HL-60 (cell line): Measurements from ENCODE around the gene SMCO2.

Experiments
- DNase-seq, 2 experiments: peaks; one replicate each; pipeline ENCODE4 v3.0.0-alpha.2; 2010 to 2020; ENCODE audit warnings: low read depth in 1 of 2, low spot score in 1 of 2
- H3K27ac ChIP-seq: fragments of 250-450 bp; sonication (Bioruptor Pico); replicated peaks from 2 replicates; pipeline ENCODE4 v1.5.1; 2020; ENCODE audit warnings: mild to moderate bottlenecking, moderate library complexity
- H3K27me3 ChIP-seq: fragments of 250-450 bp; sonication (Bioruptor Pico); 2 replicates; pipeline ENCODE4 v1.5.1; 2021; ENCODE audit warnings: mild to moderate bottlenecking, moderate library complexity; ENCODE audit not compliant: insufficient read depth, poor library complexity, severe bottlenecking
- H3K4me3 ChIP-seq: replicated peaks from 2 replicates; pipeline ENCODE4 v1.5.1; 2011; ENCODE audit warnings: mild to moderate bottlenecking, control low read depth, low read length; ENCODE audit not compliant: insufficient read depth
- CTCF ChIP-seq: IDR thresholded peaks from one replicate; pipeline ENCODE4 v1.5.1; 2011; ENCODE audit warnings: low read length, control low read depth, inconsistent platforms; ENCODE audit not compliant: insufficient read depth
- GABPA ChIP-seq: IDR thresholded peaks from 2 replicates; pipeline ENCODE4 v1.6.1; 2012; ENCODE audit warnings: low read depth
- POLR2AphosphoS5 ChIP-seq: IDR thresholded peaks from 2 replicates; pipeline ENCODE4 v1.6.1; 2012; ENCODE audit warnings: low read depth
- REST ChIP-seq: IDR thresholded peaks from 2 replicates; pipeline ENCODE4 v1.6.1; 2012; ENCODE audit warnings: low read depth; ENCODE audit not compliant: insufficient replicate concordance
- SPI1 ChIP-seq: IDR thresholded peaks from 2 replicates; pipeline ENCODE4 v1.6.1; 2012; ENCODE audit warnings: low read depth, mild to moderate bottlenecking, borderline replicate concordance

Gene SMCO2

GRCh38 chr12:27534060-27534764, 87.7 kb downstream of the SMCO2 start:
- TF ChIP-seq POLR2AphosphoS5 (no peak), SPI1 (no peak), CTCF (no peak), REST (no peak), GABPA (no peak)
- no peak for DNase-seq
- no peak overlapping the region for H3K4me3 ChIP-seq

GRCh38 chr12:27534765-27535161, 88.2 kb downstream of the SMCO2 start:
- TF ChIP-seq CTCF (no peak), POLR2AphosphoS5 (no peak), SPI1 (no peak), REST (no peak), GABPA (no peak)
- no peak for DNase-seq
- Histone ChIP-seq H3K4me3 (no peak overlapping the region), H3K27ac (no peak overlapping the region), H3K27me3 (no peaks in the 10 kb centered on the region)

More at GRCh38 chr12:27534060-27534764, 87.7 kb downstream of the SMCO2 start:
- no peak overlapping the region for H3K27ac ChIP-seq
- H3K27me3 ChIP-seq = no peaks in the 10 kb centered on the region

GRCh38 chr12:27535318-27535717, 88.8 kb downstream of the SMCO2 start:
- Histone ChIP-seq H3K4me3 (no peak overlapping the region), H3K27me3 (no peaks in the 10 kb centered on the region), H3K27ac (no peak overlapping the region)
- TF ChIP-seq GABPA = no peak
- TF ChIP-seq POLR2AphosphoS5 = no peak
- TF ChIP-seq REST = no peak
- TF ChIP-seq SPI1 = no peak
- TF ChIP-seq CTCF = no peak
- no peak for DNase-seq
